NCI-H1105 treated with DMSO at 0.1 percent for 48 hours (cell line): ENCODE data around the gene PIGA.

Experiments
- DNase-seq: peaks from one replicate; lab custom pipeline; 2025; lab: John Stamatoyannopoulos, UW

PIGA gene

GRCh38 chrX:15335135-15336022 is at the start of gene PIGA:
TSS of gene PIGA (minus strand) at chrX:15335523. CDS start at chrX:15331930, 3,593 bp downstream.
- peak; percentile 92 for DNase-seq

- no peak for DNase-seq
Measured at GRCh38 chrX:15384304-15384703, 49.0 kb upstream of the PIGA start, which contains the start of gene VEGFD. TSS of gene VEGFD (minus strand) at chrX:15384413. CDS start at chrX:15383946, 467 bp downstream.

- no peak for DNase-seq
Measured at GRCh38 chrX:15382813-15383212, 47.5 kb upstream of the PIGA start.

- no peak for DNase-seq
Measured at GRCh38 chrX:15376956-15377355, 41.6 kb upstream of the PIGA start.

- DNase-seq, result no peak
Measured at GRCh38 chrX:15373976-15374375, 38.7 kb upstream of the PIGA start.

- DNase-seq, result no peak
Measured at GRCh38 chrX:15366506-15367352, 31.4 kb upstream of the PIGA start.

GRCh38 chrX:15359701-15360100 is 24.4 kb upstream of the PIGA start:
- DNase-seq, result no peak

- DNase-seq, result no peak
Measured at GRCh38 chrX:15358533-15358932, 23.2 kb upstream of the PIGA start.

GRCh38 chrX:15356444-15356843 is 21.1 kb upstream of the PIGA start:
- DNase-seq, result no peak

GRCh38 chrX:15350329-15350996 is 15.1 kb upstream of the PIGA start:
- DNase-seq, result no peak

- peak; percentile 35 for DNase-seq
Measured at GRCh38 chrX:15349046-15349445, 13.7 kb upstream of the PIGA start.

- no peak for DNase-seq
Measured at GRCh38 chrX:15345976-15346375, 10.7 kb upstream of the PIGA start.

- no peak for DNase-seq
Measured at GRCh38 chrX:15344106-15344505, 8.8 kb upstream of the PIGA start.

GRCh38 chrX:15343075-15343476 is 7.8 kb upstream of the PIGA start:
- no peak for DNase-seq

- DNase-seq, result no peak
Measured at GRCh38 chrX:15340867-15341266, 5.5 kb upstream of the PIGA start.

GRCh38 chrX:15336023-15336413 is 695 bp upstream of the PIGA start:
- peak; percentile 43 for DNase-seq

GRCh38 chrX:15334561-15334960 is 762 bp downstream of the PIGA start:
- no peak for DNase-seq

GRCh38 chrX:15328821-15329220 is 6.5 kb downstream of the PIGA start:
- DNase-seq, result no peak

- DNase-seq, result no peak
Measured at GRCh38 chrX:15328131-15328530, 7.2 kb downstream of the PIGA start.

- no peak for DNase-seq
Measured at GRCh38 chrX:15322472-15322871, 12.9 kb downstream of the PIGA start.

- no peak for DNase-seq
Measured at GRCh38 chrX:15322072-15322471, 13.3 kb downstream of the PIGA start.

- DNase-seq, result no peak
Measured at GRCh38 chrX:15321447-15321846, 13.9 kb downstream of the PIGA start.
